Muscle of arm (tissue), 12 donors: ENCODE results near the gene CFI. TPM values are rescaled to one million over a fixed set of nuclear protein-coding genes. Genes with fewer than 3 reads are reported as not detected.

ENCODE experiments used
- DNase-seq: peaks from one replicate; pipeline ENCODE4 v3.0.0-alpha.2; 2013
- polyA plus RNA-seq, 12 donors: library from polyadenylated mRNA; unstranded; fragments of 120-200 nt; gene quantifications; one replicate each; pipeline ENCODE4 v1.2.1, GENCODE V29; 2013; ENCODE audit not compliant: insufficient read length in 12 of 12

CFI gene
- polyA plus RNA-seq, 12 donors, result 4.9 to 12.2 (median 6.9) TPM; not detected in 1

DNA sequence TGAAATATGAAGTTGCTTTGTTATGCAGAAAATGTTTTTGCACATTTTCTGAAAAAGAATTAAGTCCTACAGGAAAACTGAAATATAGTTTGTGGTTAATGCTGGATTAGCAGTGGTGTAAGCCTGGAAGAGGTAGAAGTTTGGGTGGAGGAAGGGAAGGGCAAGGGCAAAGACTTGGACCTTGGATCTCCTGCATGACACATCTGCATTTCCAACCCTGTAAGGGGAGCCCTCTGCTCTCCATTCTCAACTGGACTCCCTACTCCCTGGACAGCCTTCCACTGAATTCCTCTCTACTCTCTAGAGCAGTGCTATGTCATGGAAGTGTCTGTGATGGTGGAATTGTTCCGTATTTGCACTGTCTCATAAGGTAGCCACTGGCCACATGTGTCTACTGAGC, 103.1 kb downstream of the CFI start:
- no peak for DNase-seq

DNA sequence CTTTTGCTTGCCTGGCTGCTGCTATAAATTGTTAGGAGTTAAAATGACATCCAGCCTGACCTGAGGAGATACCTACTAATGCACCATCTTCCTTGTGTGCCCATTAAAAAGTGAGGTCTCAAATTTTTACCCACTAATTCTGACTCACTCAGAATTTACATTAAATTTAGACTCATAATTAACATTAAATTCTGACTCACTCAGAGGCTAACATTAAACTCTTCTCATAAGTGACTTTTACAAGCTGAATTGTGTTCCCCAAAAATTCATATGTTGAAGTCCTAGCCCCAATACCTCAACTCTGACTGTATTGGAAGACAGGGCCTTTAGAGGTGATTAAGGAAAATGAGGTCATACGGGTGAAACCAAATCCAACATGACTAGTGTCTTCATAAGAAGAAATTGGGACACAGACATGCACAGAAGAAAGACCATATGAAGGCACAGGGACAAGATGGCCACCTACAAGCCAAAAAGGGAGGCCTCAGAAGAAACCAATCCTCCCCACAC, 110.3 kb downstream of the CFI start:
- DNase-seq, result no peak

Other genes with a start within 250 kb of the CFI start
- gene MCUB, start 241.8 kb downstream of the CFI start, polyA plus RNA-seq, result 10 to 100 TPM in 8 of 12 donors, 1 to 10 TPM in 3, not detected in 1; 8.6 to 30.2 (median 10.6) TPM
- 10 to 100 TPM in 11 of 12 donors, not detected in 1; 12.5 to 28.0 (median 18.9) TPM for gene CASP6, start 98.6 kb downstream of the CFI start, polyA plus RNA-seq
- gene PLA2G12A, start 71.9 kb downstream of the CFI start, polyA plus RNA-seq, result 10 to 100 TPM; 13.2 to 80.0 (median 19.4) TPM
- 10 to 100 TPM in 11 of 12 donors, not detected in 1; 22.2 to 43.4 (median 30.6) TPM for gene GAR1, start 13.8 kb upstream of the CFI start, polyA plus RNA-seq
- gene RRH, start 26.0 kb upstream of the CFI start, polyA plus RNA-seq, result 1 to 10 TPM in 2 of 12 donors, under 1 TPM in 8, not detected in 2; 0.15 to 1.2 (median 0.37) TPM
- under 1 TPM in 10 of 12 donors, not detected in 2; 0.08 to 0.75 (median 0.30) TPM for gene LRIT3, start 46.1 kb upstream of the CFI start, polyA plus RNA-seq
- 10 to 100 TPM in 5 of 12 donors, 1 to 10 TPM in 6, not detected in 1; 4.9 to 23.0 (median 10.0) TPM for gene EGF, start 110.9 kb upstream of the CFI start, polyA plus RNA-seq